Endodermal cell (in vitro differentiated cells): ENCODE measurements around the gene PRKRA. TPM values are rescaled to one million over a fixed set of nuclear protein-coding genes. Genes with fewer than 3 reads are reported as not detected.

Source experiments
- DNase-seq: peaks from one replicate; pipeline ENCODE4 v3.0.0-alpha.2; 2017
- H3K27ac ChIP-seq: 2 replicates; pipeline ENCODE4 v1.5.1; 2013; ENCODE audit warnings: mild to moderate bottlenecking, low read depth, low read length, moderate library complexity
- H3K27me3 ChIP-seq: 2 replicates; pipeline ENCODE4 v1.6.1; 2013; ENCODE audit warnings: mild to moderate bottlenecking, low read length, moderate library complexity; ENCODE audit not compliant: insufficient read depth, control insufficient read depth, poor library complexity, severe bottlenecking
- H3K36me3 ChIP-seq: 2 replicates; pipeline ENCODE4 v1.7.0; 2013; ENCODE audit warnings: mild to moderate bottlenecking, low read length, moderate library complexity; ENCODE audit not compliant: control insufficient read depth, insufficient read depth
- H3K4me1 ChIP-seq: one replicate; pipeline ENCODE4 v1.7.0; 2013; ENCODE audit warnings: low read length; ENCODE audit not compliant: control insufficient read depth, insufficient read depth
- H3K4me3 ChIP-seq: 2 replicates; pipeline ENCODE4 v1.5.1; 2013; ENCODE audit warnings: mild to moderate bottlenecking, low read length, moderate library complexity
- H3K9ac ChIP-seq: 2 replicates; pipeline ENCODE4 v1.6.1; 2013; ENCODE audit warnings: mild to moderate bottlenecking, low read length, moderate library complexity; ENCODE audit not compliant: poor library complexity, severe bottlenecking; ENCODE audit errors: extremely low read depth
- H3K9me3 ChIP-seq: 2 replicates; pipeline ENCODE4 v1.6.1; 2013; ENCODE audit warnings: mild to moderate bottlenecking, low read length, moderate library complexity; ENCODE audit not compliant: control insufficient read depth
- H3K27ac Mint-ChIP-seq: 2 replicates; pipeline ENCODE4 v1.8.0; 2020; ENCODE audit warnings: mixed read lengths
- H3K27me3 Mint-ChIP-seq: 2 replicates; pipeline ENCODE4 v1.8.0; 2021; ENCODE audit warnings: mild to moderate bottlenecking, mixed read lengths; ENCODE audit not compliant: insufficient read depth
- H3K36me3 Mint-ChIP-seq: 2 replicates; pipeline ENCODE4 v1.8.0; 2020; ENCODE audit warnings: low read depth, mixed read lengths
- H3K4me1 Mint-ChIP-seq: 2 replicates; pipeline ENCODE4 v1.8.0; 2020; ENCODE audit warnings: mixed read lengths
- H3K4me3 Mint-ChIP-seq: 2 replicates; pipeline ENCODE4 v1.8.0; 2020; ENCODE audit warnings: mild to moderate bottlenecking, moderate library complexity, mixed read lengths
- H3K9me3 Mint-ChIP-seq: 2 replicates; pipeline ENCODE4 v1.8.0; 2020; ENCODE audit warnings: mild to moderate bottlenecking, mixed read lengths
- CTCF ChIP-seq: fragments of 200-600 bp; sonication (generic); conservative IDR thresholded peaks from 2 replicates; pipeline ENCODE4 v1.5.0; 2021; ENCODE audit warnings: antibody characterized with exemption, mild to moderate bottlenecking
- WGBS, 2 experiments: methylation state at CpG; one replicate each; pipeline versions ENCODE4 v1.1.5 to v1.1.7; 2013; ENCODE audit warnings: missing lambda C conversion rate in 2 of 2, mixed read lengths in 1 of 2; ENCODE audit not compliant: insufficient coverage in 1 of 2, insufficient read length in 1 of 2; 5-methylcytosine and 5-hydroxymethylcytosine counted together
- total RNA-seq, 2 donors: library from RNA; stranded (reverse); fragmentation: NEBNext Ultra II Directional in 1 of 2; extraction: Animal tissue kit (Norgen Biotek cat#: 25700) in 1 of 2; gene quantifications; 2 replicates in 1 of 2; 3 replicates in 1 of 2; pipeline ENCODE4 v1.2.1, GENCODE V29; 2021

The PRKRA gene
- total RNA-seq, 2 donors from 2014 or later, result 66.4 to 74.4 TPM

DNA sequence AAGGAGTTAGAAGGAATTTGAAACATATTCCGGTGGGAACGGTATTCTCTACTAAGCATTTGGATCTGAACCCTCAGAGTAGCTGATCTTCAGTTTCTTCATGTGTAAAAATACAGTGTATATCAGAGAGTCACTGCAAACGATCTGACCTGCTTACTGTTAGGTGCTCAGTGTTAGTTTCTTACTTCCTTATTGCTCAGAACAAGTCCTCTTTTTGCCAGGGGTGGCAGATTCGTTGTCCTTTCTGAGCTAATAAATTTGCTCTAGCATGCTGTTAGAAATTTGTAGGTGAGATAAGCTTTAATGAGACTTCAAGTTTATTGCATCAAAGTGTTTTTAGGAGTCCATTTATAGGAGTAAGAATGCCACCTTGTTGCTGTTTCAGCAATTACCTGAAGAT lies 45.1 kb upstream of the PRKRA start:
- no peaks in the 10 kb centered on the region for H3K4me1 Mint-ChIP-seq
- H3K9ac ChIP-seq, result no peak overlapping the region
- no peaks in the 10 kb centered on the region for H3K27me3 ChIP-seq
- DNase-seq, result no peak
- H3K4me3 Mint-ChIP-seq, result no peak overlapping the region
- H3K9me3 Mint-ChIP-seq, result no peaks in the 10 kb centered on the region
- H3K27me3 Mint-ChIP-seq, result no peaks in the 10 kb centered on the region
- no peak overlapping the region for H3K27ac ChIP-seq
- H3K36me3 ChIP-seq, result peaks cover 51% of the 10 kb centered on the region
- no peaks in the 10 kb centered on the region for H3K9me3 ChIP-seq
- H3K4me1 ChIP-seq, result no peaks in the 10 kb centered on the region
- H3K4me3 ChIP-seq, result no peak overlapping the region
- H3K27ac Mint-ChIP-seq, result no peak overlapping the region
- 91% methylated on average over 4 of the region's 4 CpGs for WGBS, 2 experiments
- H3K36me3 Mint-ChIP-seq, result peaks cover 51% of the 10 kb centered on the region
- no peak for TF ChIP-seq CTCF

GRCh38 chr2:178491612-178492011 lies 40.6 kb upstream of the PRKRA start:
- 94 to 100% methylated on average over 2 to 6 of the region's 6 CpGs for WGBS, 2 experiments

GRCh38 chr2:178485356-178485755 lies 34.4 kb upstream of the PRKRA start:
- H3K27me3 ChIP-seq, result no peaks in the 10 kb centered on the region
- H3K27me3 Mint-ChIP-seq, result no peaks in the 10 kb centered on the region
- DNase-seq, result no peak
- H3K9me3 ChIP-seq, result no peaks in the 10 kb centered on the region
- H3K9ac ChIP-seq, result no peak overlapping the region
- H3K27ac Mint-ChIP-seq, result no peak overlapping the region
- no peak overlapping the region for H3K27ac ChIP-seq
- peaks cover 5% of the 10 kb centered on the region for H3K4me1 ChIP-seq
- H3K4me3 Mint-ChIP-seq, result no peak overlapping the region
- peaks cover 19% of the 10 kb centered on the region for H3K36me3 Mint-ChIP-seq
- peaks cover 3% of the 10 kb centered on the region for H3K36me3 ChIP-seq
- no peak overlapping the region for H3K4me3 ChIP-seq
- no peak for TF ChIP-seq CTCF
- no peaks in the 10 kb centered on the region for H3K9me3 Mint-ChIP-seq
- H3K4me1 Mint-ChIP-seq, result peaks cover 31% of the 10 kb centered on the region
- 89 to 100% methylated on average over 1 to 3 of the region's 3 CpGs for WGBS, 2 experiments

More at GRCh38 chr2:178491612-178492011, 40.6 kb upstream of the PRKRA start:
- Mint-ChIP-seq H3K36me3 (peaks cover 54% of the 10 kb centered on the region), H3K9me3 (no peaks in the 10 kb centered on the region), H3K27ac (no peak overlapping the region), H3K27me3 (no peaks in the 10 kb centered on the region), H3K4me3 (no peak overlapping the region), H3K4me1 (peaks cover 7% of the 10 kb centered on the region)
- DNase-seq, result no peak
- Histone ChIP-seq H3K4me1 (peaks cover 2% of the 10 kb centered on the region), H3K27me3 (no peaks in the 10 kb centered on the region), H3K9me3 (no peaks in the 10 kb centered on the region), H3K36me3 (peaks cover 36% of the 10 kb centered on the region), H3K4me3 (no peak overlapping the region), H3K27ac (no peak overlapping the region), H3K9ac (no peak overlapping the region)
- TF ChIP-seq CTCF, result no peak
